ENCODE results near the gene PMS1. TPM values are rescaled to one million over a fixed set of nuclear protein-coding genes. Genes with fewer than 3 reads are reported as not detected.

PMS1 gene
- total RNA-seq, 1 experiment from 2014 or later = 28.0 TPM

- DNase-seq = no peak
- no peak overlapping the region for H3K4me3 ChIP-seq (ENCODE audit: insufficient read depth, low read depth, low read length)
- no peaks in the 10 kb centered on the region for H3K27me3 ChIP-seq (ENCODE audit: control insufficient read depth, insufficient read depth, low read length)
- peaks cover 8% of the 10 kb centered on the region for H3K36me3 ChIP-seq (replicated peaks; ENCODE audit: control insufficient read depth, insufficient read depth, low read length)
Observed at GRCh38 chr2:189794310-189794709, 10.1 kb downstream of the PMS1 start.

GRCh38 chr2:189797902-189798301 lies 13.7 kb downstream of the PMS1 start:
- Histone ChIP-seq H3K27me3 (ENCODE audit: control insufficient read depth, insufficient read depth, low read length) (no peaks in the 10 kb centered on the region), H3K36me3 (replicated peaks; ENCODE audit: control insufficient read depth, insufficient read depth, low read length) (peaks cover 5% of the 10 kb centered on the region), H3K4me3 (ENCODE audit: insufficient read depth, low read depth, low read length) (no peak overlapping the region)
- DNase-seq = no peak

GRCh38 chr2:189798312-189799029 lies 14.2 kb downstream of the PMS1 start:
- no peak overlapping the region for H3K4me3 ChIP-seq (ENCODE audit: insufficient read depth, low read depth, low read length)
- peaks cover 3% of the 10 kb centered on the region for H3K36me3 ChIP-seq (replicated peaks; ENCODE audit: control insufficient read depth, insufficient read depth, low read length)
- H3K27me3 ChIP-seq (ENCODE audit: control insufficient read depth, insufficient read depth, low read length) = no peaks in the 10 kb centered on the region
- no peak for DNase-seq

GRCh38 chr2:189799030-189799331 lies 14.7 kb downstream of the PMS1 start:
- DNase-seq = no peak
- peaks cover 3% of the 10 kb centered on the region for H3K36me3 ChIP-seq (replicated peaks; ENCODE audit: control insufficient read depth, insufficient read depth, low read length)
- H3K27me3 ChIP-seq (ENCODE audit: control insufficient read depth, insufficient read depth, low read length) = no peaks in the 10 kb centered on the region
- no peak overlapping the region for H3K4me3 ChIP-seq (ENCODE audit: insufficient read depth, low read depth, low read length)

GRCh38 chr2:189799531-189799930 lies 15.3 kb downstream of the PMS1 start:
- Histone ChIP-seq H3K27me3 (ENCODE audit: control insufficient read depth, insufficient read depth, low read length) (no peaks in the 10 kb centered on the region), H3K36me3 (replicated peaks; ENCODE audit: control insufficient read depth, insufficient read depth, low read length) (peaks cover 3% of the 10 kb centered on the region), H3K4me3 (ENCODE audit: insufficient read depth, low read depth, low read length) (no peak overlapping the region)
- no peak for DNase-seq

GRCh38 chr2:189802396-189802912 lies 18.2 kb downstream of the PMS1 start:
- no peak for DNase-seq
- Histone ChIP-seq H3K27me3 (ENCODE audit: control insufficient read depth, insufficient read depth, low read length) (no peaks in the 10 kb centered on the region), H3K36me3 (replicated peaks; ENCODE audit: control insufficient read depth, insufficient read depth, low read length) (peaks cover 6% of the 10 kb centered on the region), H3K4me3 (ENCODE audit: insufficient read depth, low read depth, low read length) (no peak overlapping the region)

GRCh38 chr2:189803431-189803830 lies 19.2 kb downstream of the PMS1 start:
- no peak for DNase-seq
- Histone ChIP-seq H3K36me3 (replicated peaks; ENCODE audit: control insufficient read depth, insufficient read depth, low read length) (peaks cover 6% of the 10 kb centered on the region), H3K4me3 (ENCODE audit: insufficient read depth, low read depth, low read length) (no peak overlapping the region), H3K27me3 (ENCODE audit: control insufficient read depth, insufficient read depth, low read length) (no peaks in the 10 kb centered on the region)

- DNase-seq = no peak
- Histone ChIP-seq H3K36me3 (replicated peaks; ENCODE audit: control insufficient read depth, insufficient read depth, low read length) (peaks cover 5% of the 10 kb centered on the region), H3K27me3 (ENCODE audit: control insufficient read depth, insufficient read depth, low read length) (no peaks in the 10 kb centered on the region), H3K4me3 (ENCODE audit: insufficient read depth, low read depth, low read length) (no peak overlapping the region)
Observed at GRCh38 chr2:189818249-189819038, 34.2 kb downstream of the PMS1 start.

- DNase-seq = no peak
- no peaks in the 10 kb centered on the region for H3K27me3 ChIP-seq (ENCODE audit: control insufficient read depth, insufficient read depth, low read length)
- H3K4me3 ChIP-seq (ENCODE audit: insufficient read depth, low read depth, low read length) = no peak overlapping the region
- peaks cover 5% of the 10 kb centered on the region for H3K36me3 ChIP-seq (replicated peaks; ENCODE audit: control insufficient read depth, insufficient read depth, low read length)
Observed at GRCh38 chr2:189819297-189819704, 35.1 kb downstream of the PMS1 start.

- Histone ChIP-seq H3K36me3 (replicated peaks; ENCODE audit: control insufficient read depth, insufficient read depth, low read length) (peaks cover 2% of the 10 kb centered on the region), H3K4me3 (ENCODE audit: insufficient read depth, low read depth, low read length) (no peak overlapping the region), H3K27me3 (ENCODE audit: control insufficient read depth, insufficient read depth, low read length) (no peaks in the 10 kb centered on the region)
- peak; percentile 26 for DNase-seq
Observed at GRCh38 chr2:189821953-189822748, 37.9 kb downstream of the PMS1 start.

GRCh38 chr2:189824694-189825396 lies 40.6 kb downstream of the PMS1 start:
- DNase-seq = no peak
- Histone ChIP-seq H3K36me3 (replicated peaks; ENCODE audit: control insufficient read depth, insufficient read depth, low read length) (peaks cover 2% of the 10 kb centered on the region), H3K4me3 (ENCODE audit: insufficient read depth, low read depth, low read length) (no peak overlapping the region), H3K27me3 (ENCODE audit: control insufficient read depth, insufficient read depth, low read length) (no peaks in the 10 kb centered on the region)

- Histone ChIP-seq H3K36me3 (replicated peaks; ENCODE audit: control insufficient read depth, insufficient read depth, low read length) (no peaks in the 10 kb centered on the region), H3K4me3 (ENCODE audit: insufficient read depth, low read depth, low read length) (no peak overlapping the region), H3K27me3 (ENCODE audit: control insufficient read depth, insufficient read depth, low read length) (no peaks in the 10 kb centered on the region)
- DNase-seq = peak; percentile 6
Observed at GRCh38 chr2:189826039-189826438, 41.8 kb downstream of the PMS1 start.

- no peaks in the 10 kb centered on the region for H3K36me3 ChIP-seq (replicated peaks; ENCODE audit: control insufficient read depth, insufficient read depth, low read length)
- H3K27me3 ChIP-seq (ENCODE audit: control insufficient read depth, insufficient read depth, low read length) = no peaks in the 10 kb centered on the region
- no peak for DNase-seq
- H3K4me3 ChIP-seq (ENCODE audit: insufficient read depth, low read depth, low read length) = no peak overlapping the region
Observed at GRCh38 chr2:189829102-189829833, 45.0 kb downstream of the PMS1 start.

- no peaks in the 10 kb centered on the region for H3K27me3 ChIP-seq (ENCODE audit: control insufficient read depth, insufficient read depth, low read length)
- DNase-seq = no peak
- H3K4me3 ChIP-seq (ENCODE audit: insufficient read depth, low read depth, low read length) = no peak overlapping the region
- H3K36me3 ChIP-seq (replicated peaks; ENCODE audit: control insufficient read depth, insufficient read depth, low read length) = no peaks in the 10 kb centered on the region
Observed at GRCh38 chr2:189830510-189830909, 46.3 kb downstream of the PMS1 start.
